Stimulated activated CD8-positive, alpha-beta memory T cell treated with anti-CD3 and anti-CD28 coated beads, Interleukin-15, amount 100 ng/mL, for 24 hours (primary cell): ENCODE measurements around the gene FHAD1.
"Not testable (repeated sequence)": the region's sequence is repeated elsewhere in the genome, so short reads cannot be mapped to it uniquely, and the experiment has no call there.

Experiments used
- DNase-seq: peaks from one replicate; pipeline ENCODE4 v3.0.0-alpha.2; 2020; ENCODE audit warnings: low read depth

Gene FHAD1

GRCh38 chr1:15276691-15277446 is 29.8 kb downstream of the FHAD1 start:
- no peak for DNase-seq

- no peak for DNase-seq
Measured at GRCh38 chr1:15277447-15277838, 30.4 kb downstream of the FHAD1 start.

- no peak for DNase-seq
Measured at GRCh38 chr1:15277933-15278332, 30.9 kb downstream of the FHAD1 start.

- no peak for DNase-seq
Measured at GRCh38 chr1:15279576-15280230, 32.7 kb downstream of the FHAD1 start.

- no peak for DNase-seq
Measured at GRCh38 chr1:15280416-15280815, 33.4 kb downstream of the FHAD1 start.

- no peak for DNase-seq
Measured at GRCh38 chr1:15282038-15282437, 35.0 kb downstream of the FHAD1 start.

GRCh38 chr1:15282810-15283474 is 35.9 kb downstream of the FHAD1 start:
- DNase-seq: no peak

GRCh38 chr1:15283526-15283925 is 36.5 kb downstream of the FHAD1 start:
- DNase-seq: no peak

- DNase-seq: no peak
Measured at GRCh38 chr1:15286452-15286851, 39.4 kb downstream of the FHAD1 start.

GRCh38 chr1:15287035-15287979 is 40.3 kb downstream of the FHAD1 start:
- no peak for DNase-seq

GRCh38 chr1:15288173-15288926 is 41.3 kb downstream of the FHAD1 start:
- DNase-seq: no peak

- no peak for DNase-seq
Measured at GRCh38 chr1:15289251-15289651, 42.2 kb downstream of the FHAD1 start.

- DNase-seq: no peak
Measured at GRCh38 chr1:15290382-15290781, 43.4 kb downstream of the FHAD1 start.

- DNase-seq: no peak
Measured at GRCh38 chr1:15295696-15296095, 48.7 kb downstream of the FHAD1 start.

GRCh38 chr1:15296585-15297321 is 49.7 kb downstream of the FHAD1 start:
- no peak for DNase-seq

GRCh38 chr1:15297975-15298374 is 51.0 kb downstream of the FHAD1 start:
- DNase-seq: not testable (repeated sequence)

- DNase-seq: no peak
Measured at GRCh38 chr1:15299179-15299578, 52.2 kb downstream of the FHAD1 start.

GRCh38 chr1:15299806-15300205 is 52.8 kb downstream of the FHAD1 start:
- DNase-seq: no peak

- no peak for DNase-seq
Measured at GRCh38 chr1:15303935-15304334, 56.9 kb downstream of the FHAD1 start.

- DNase-seq: peak; percentile 64
Measured at GRCh38 chr1:15304708-15305467, 57.9 kb downstream of the FHAD1 start.
